ENCODE results near the gene GCNT2. TPM values are rescaled to one million over a fixed set of nuclear protein-coding genes. Genes with fewer than 3 reads are reported as not detected.
A peak's percentile ranks its signal among the peaks of the same experiment; 100 is the strongest.

GCNT2 gene
- total RNA-seq (2013): 9.2 TPM
- polyA plus RNA-seq (10 to 100 TPM in 1 of 3 donors, 1 to 10 TPM in 2; 3.5 to 10.0 (median 4.3) TPM), polyA minus RNA-seq (8.7 and 10.1 TPM in 2 replicates), total RNA-seq (2.1 to 24.4 (median 12.6) reads per million in 11 experiments)

DNA sequence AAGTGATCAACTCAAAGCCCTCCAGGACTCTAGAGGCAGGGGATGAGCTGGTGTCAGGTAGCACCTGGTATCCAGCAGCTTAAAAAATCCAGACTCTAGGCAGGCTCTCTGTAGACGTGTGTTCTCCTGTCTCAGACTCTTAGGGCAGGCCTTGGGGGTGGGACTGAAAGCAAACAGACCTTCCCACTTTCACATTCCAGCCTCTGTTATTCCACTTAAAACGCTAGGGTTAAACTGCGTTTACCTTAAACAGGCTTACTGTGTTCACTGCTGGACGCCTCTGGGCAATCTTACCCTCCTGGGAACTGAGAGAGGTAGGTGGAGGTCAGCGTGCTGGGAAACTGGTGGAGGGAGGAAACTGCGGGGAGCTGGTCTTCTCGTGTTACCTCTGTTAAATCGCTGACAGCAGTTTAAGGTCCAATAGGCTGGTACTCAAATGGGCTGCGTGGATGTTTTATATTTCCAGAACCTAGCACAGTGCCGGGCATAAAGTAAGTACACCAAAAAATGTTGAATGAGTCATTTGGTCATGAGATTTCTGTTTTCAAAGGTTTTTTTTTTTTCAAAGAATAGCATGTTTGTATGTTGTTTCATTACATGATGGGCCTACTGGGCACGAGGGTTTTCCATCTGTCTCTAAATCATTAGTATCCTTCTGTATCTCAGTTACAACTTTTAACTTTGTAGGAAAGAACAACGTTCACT is at the start of gene GCNT2:
Gene GCNT2 (plus strand): TSS at position 248 of the 705 bp plus-strand sequence. CDS start 7,561 bp downstream, outside the sequence.
- Histone ChIP-seq H3K4me3 (replicated peaks in 1 of 3; ENCODE audit: low read depth in 2 of 3, low read length in 3 of 3) (peak within 1 kb of the TSS in 2 of 3 experiments; percentile 32 to 64), H4K20me1 (ENCODE audit: insufficient read depth, low read length) (no peaks in the 10 kb centered on the region), H3K27ac (ENCODE audit: low read depth in 1 of 2, low read length in 2 of 2) (peak within 1 kb of the TSS; percentile 81 to 84), H3K36me3 (replicated peaks in 1 of 2; ENCODE audit: control insufficient read depth in 1 of 2, insufficient read depth in 2 of 2, low read length in 2 of 2) (no peaks in the 10 kb centered on the region), H3K4me1 (ENCODE audit: control insufficient read depth in 1 of 2, insufficient read depth in 2 of 2, low read length in 2 of 2) (peaks cover 53 to 69% of the 10 kb centered on the region in 2 donors), H3K4me2 (replicated peaks; ENCODE audit: extremely low read depth, low read length, poor library complexity, severe bottlenecking) (peak within 1 kb of the TSS; percentile 72), H3K79me2 (ENCODE audit: insufficient read depth, low read length) (no peaks in the 10 kb centered on the region), H3K9ac (ENCODE audit: insufficient read depth, low read length, poor library complexity, severe bottlenecking) (peak within 1 kb of the TSS; percentile 42), H2AFZ (ENCODE audit: insufficient read depth, low read depth, low read length, poor library complexity, severe bottlenecking) (peak within 1 kb of the TSS; percentile 87), H3K27me3 (ENCODE audit: control insufficient read depth in 2 of 2, insufficient read depth in 2 of 2, low read length in 2 of 2) (no peaks in the 10 kb centered on the region), H3K9me3 (replicated peaks in 1 of 2; ENCODE audit: control insufficient read depth in 1 of 2, insufficient read depth in 1 of 2, low read length in 2 of 2) (no peaks in the 10 kb centered on the region)
- peaks cover 0 to 2% (median 0%) of the 10 kb centered on the region in 3 donors for H3K27me3 Mint-ChIP-seq (ENCODE audit: low read depth in 3 of 3)
- H3K4me3 Mint-ChIP-seq: peak within 1 kb of the TSS; percentile 70 to 81
- H3K36me3 Mint-ChIP-seq: no peaks in the 10 kb centered on the region
- 2% methylated on average over 8 of the region's 12 CpGs for WGBS (ENCODE audit: insufficient coverage)
- peaks cover 58% of the 10 kb centered on the region for H3K4me1 Mint-ChIP-seq
- intact Hi-C loops (cut with micrococcal nuclease): loop anchor here (2.0 to 5.0 kb wide), 2 partner anchors 14 to 76 kb away; no protein-coding TSS in a partner anchor
- no peak for TF ChIP-seq CTCF (IDR thresholded peaks at IDR 0.05)
- H3K27ac Mint-ChIP-seq: peak within 1 kb of the TSS; percentile 92 to 99 (median 94)
- no peaks in the 10 kb centered on the region for H3K9me3 Mint-ChIP-seq
- DNase-seq: peak; percentile 32 to 69 (median 58)

DNA sequence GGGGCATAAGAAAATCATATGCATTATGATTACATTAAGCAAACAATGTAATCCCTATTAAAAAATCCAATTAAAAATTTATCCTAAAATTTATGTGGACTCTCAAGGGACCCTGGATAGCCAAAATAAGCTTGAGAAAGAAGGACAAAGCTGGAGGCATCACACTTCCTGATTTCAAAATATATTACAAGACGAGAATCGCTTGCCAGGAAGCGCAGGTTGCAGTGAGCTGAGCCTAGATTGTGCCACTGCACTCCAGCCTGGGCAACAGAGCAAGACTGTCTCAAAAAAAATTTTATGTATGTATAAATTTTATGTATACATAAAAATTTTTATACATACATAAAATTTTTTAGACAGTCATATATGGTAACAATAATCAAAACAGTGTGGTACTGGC is 48.5 kb upstream of the GCNT2 start:
- no peak overlapping the region for H2AFZ ChIP-seq (ENCODE audit: insufficient read depth, low read depth, low read length, poor library complexity, severe bottlenecking)
- Mint-ChIP-seq H3K9me3 (peaks cover 0 to 10% (median 0%) of the 10 kb centered on the region in 7 donors), H3K36me3 (no peaks in the 10 kb centered on the region), H3K4me3 (no peak overlapping the region), H3K27me3 (ENCODE audit: low read depth in 3 of 3) (peaks cover 7 to 11% (median 7%) of the 10 kb centered on the region in 3 donors), H3K27ac (no peak overlapping the region), H3K4me1 (peaks cover 9% of the 10 kb centered on the region)
- WGBS (ENCODE audit: insufficient coverage): no CpG with 5 or more reads among the region's 3 CpGs
- H3K4me3 ChIP-seq (replicated peaks in 1 of 3; ENCODE audit: low read depth in 2 of 3, low read length in 3 of 3): no peak overlapping the region
- H3K36me3 ChIP-seq (replicated peaks in 1 of 2; ENCODE audit: control insufficient read depth in 1 of 2, insufficient read depth in 2 of 2, low read length in 2 of 2): no peaks in the 10 kb centered on the region
- TF ChIP-seq CTCF (IDR thresholded peaks at IDR 0.05): no peak
- peaks cover 0 to 10% of the 10 kb centered on the region in 2 donors for H3K4me1 ChIP-seq (ENCODE audit: control insufficient read depth in 1 of 2, insufficient read depth in 2 of 2, low read length in 2 of 2)
- H4K20me1 ChIP-seq (ENCODE audit: insufficient read depth, low read length): no peaks in the 10 kb centered on the region
- H3K9ac ChIP-seq (ENCODE audit: insufficient read depth, low read length, poor library complexity, severe bottlenecking): no peak overlapping the region
- H3K27me3 ChIP-seq (ENCODE audit: control insufficient read depth in 2 of 2, insufficient read depth in 2 of 2, low read length in 2 of 2): no peaks in the 10 kb centered on the region
- peak in 1 of 3 donors; percentile 6 for DNase-seq
- H3K9me3 ChIP-seq (replicated peaks in 1 of 2; ENCODE audit: control insufficient read depth in 1 of 2, insufficient read depth in 1 of 2, low read length in 2 of 2): no peaks in the 10 kb centered on the region
- no peaks in the 10 kb centered on the region for H3K79me2 ChIP-seq (ENCODE audit: insufficient read depth, low read length)
- intact Hi-C loops (cut with micrococcal nuclease): no loop called here
- H3K27ac ChIP-seq (ENCODE audit: low read depth in 1 of 2, low read length in 2 of 2): no peak overlapping the region
- no peak overlapping the region for H3K4me2 ChIP-seq (replicated peaks; ENCODE audit: extremely low read depth, low read length, poor library complexity, severe bottlenecking)
